ENCODE results near the gene MEIS3.
A peak's percentile ranks its signal among the peaks of the same experiment; 100 is the strongest.

Gene MEIS3

GRCh38 chr19:47438793-47439220, 19.5 kb upstream of the MEIS3 start:
- no peak overlapping the region for H3K27ac ChIP-seq
- H3K4me1 ChIP-seq: peaks cover 9 to 22% (median 17%) of the 10 kb centered on the region in 10 experiments; a peak in 18 of 20 replicates
- H3K9ac ChIP-seq: no peak overlapping the region
- no peak for TF ChIP-seq Cebpa-rat (IDR thresholded peaks at IDR 0.05)
- H3K27me3 ChIP-seq: peaks cover 61 to 94% (median 85%) of the 10 kb centered on the region in 11 experiments
- no peak overlapping the region for H3K4me3 ChIP-seq
- peaks cover 0 to 69% (median 16%) of the 10 kb centered on the region in 11 experiments; a peak in 10 of 22 replicates for H4K20me1 ChIP-seq
- no peak overlapping the region for H3K4me2 ChIP-seq
- H3K9me3 ChIP-seq (replicated peaks in 1 of 11): no peaks in the 10 kb centered on the region
- H3K36me3 ChIP-seq: no peaks in the 10 kb centered on the region

- Histone ChIP-seq H3K36me3 (no peaks in the 10 kb centered on the region), H3K9me3 (replicated peaks in 1 of 11) (peaks cover 0 to 9% (median 7%) of the 10 kb centered on the region in 11 experiments; a peak in 15 of 22 replicates), H3K4me3 (no peak overlapping the region)
Measured at GRCh38 chr19:47437500-47437899, 18.2 kb upstream of the MEIS3 start.

GRCh38 chr19:47436712-47437401, 17.5 kb upstream of the MEIS3 start:
- Histone ChIP-seq H3K4me3 (no peak overlapping the region), H3K36me3 (no peaks in the 10 kb centered on the region), H4K20me1 (peaks cover 0 to 55% (median 15%) of the 10 kb centered on the region in 11 experiments; a peak in 9 of 22 replicates), H3K27ac (no peak overlapping the region), H3K27me3 (peaks cover 48 to 92% (median 76%) of the 10 kb centered on the region in 11 experiments), H3K4me2 (peak overlapping the region in 1 of 11 experiments; percentile 63; a peak in 1 of 22 replicates), H3K9me3 (replicated peaks in 1 of 11) (peaks cover 0 to 15% (median 12%) of the 10 kb centered on the region in 11 experiments; a peak in 15 of 22 replicates), H3K4me1 (peaks cover 21 to 36% (median 29%) of the 10 kb centered on the region in 10 experiments), H3K9ac (no peak overlapping the region)
- no peak for TF ChIP-seq Cebpa-rat (IDR thresholded peaks at IDR 0.05)

More at GRCh38 chr19:47437500-47437899, 18.2 kb upstream of the MEIS3 start:
- Histone ChIP-seq H3K27ac (no peak overlapping the region), H3K27me3 (peaks cover 50 to 92% (median 76%) of the 10 kb centered on the region in 11 experiments), H3K4me1 (peaks cover 15 to 30% (median 25%) of the 10 kb centered on the region in 10 experiments), H3K9ac (no peak overlapping the region), H4K20me1 (peaks cover 0 to 56% (median 16%) of the 10 kb centered on the region in 11 experiments; a peak in 9 of 22 replicates), H3K4me2 (no peak overlapping the region)
- no peak for TF ChIP-seq Cebpa-rat (IDR thresholded peaks at IDR 0.05)

GRCh38 chr19:47435883-47436417, 16.6 kb upstream of the MEIS3 start:
- Histone ChIP-seq H3K36me3 (no peaks in the 10 kb centered on the region), H3K9me3 (replicated peaks in 1 of 11) (peaks cover 0 to 21% (median 12%) of the 10 kb centered on the region in 11 experiments; a peak in 15 of 22 replicates), H3K27ac (no peak overlapping the region), H3K4me1 (peaks cover 21 to 36% (median 29%) of the 10 kb centered on the region in 10 experiments), H4K20me1 (peaks cover 0 to 47% (median 12%) of the 10 kb centered on the region in 11 experiments; a peak in 9 of 22 replicates), H3K4me2 (peak overlapping the region; percentile 48 to 80 (median 65); a peak in 19 of 22 replicates), H3K4me3 (no peak overlapping the region), H3K27me3 (peaks cover 49 to 92% (median 76%) of the 10 kb centered on the region in 11 experiments), H3K9ac (no peak overlapping the region)
- TF ChIP-seq Cebpa-rat (IDR thresholded peaks at IDR 0.05): no peak

GRCh38 chr19:47435196-47435595, 15.9 kb upstream of the MEIS3 start:
- Histone ChIP-seq H3K4me2 (peak overlapping the region; percentile 48 to 80 (median 65)), H3K9me3 (replicated peaks in 1 of 11) (peaks cover 0 to 21% (median 12%) of the 10 kb centered on the region in 11 experiments; a peak in 15 of 22 replicates), H3K4me1 (peaks cover 24 to 40% (median 33%) of the 10 kb centered on the region in 10 experiments), H3K27me3 (peaks cover 49 to 92% (median 76%) of the 10 kb centered on the region in 11 experiments), H3K27ac (no peak overlapping the region), H3K4me3 (peak overlapping the region in 1 of 10 experiments; percentile 18; a peak in 2 of 20 replicates), H4K20me1 (peaks cover 0 to 39% (median 11%) of the 10 kb centered on the region in 11 experiments; a peak in 8 of 22 replicates), H3K36me3 (no peaks in the 10 kb centered on the region), H3K9ac (no peak overlapping the region)
- no peak for TF ChIP-seq Cebpa-rat (IDR thresholded peaks at IDR 0.05)

- H3K9me3 ChIP-seq (replicated peaks in 1 of 11): peaks cover 0 to 21% (median 12%) of the 10 kb centered on the region in 11 experiments; a peak in 15 of 22 replicates
- no peak overlapping the region for H3K27ac ChIP-seq
- peaks cover 0 to 48% (median 20%) of the 10 kb centered on the region in 11 experiments; a peak in 9 of 22 replicates for H4K20me1 ChIP-seq
- no peaks in the 10 kb centered on the region for H3K36me3 ChIP-seq
- H3K27me3 ChIP-seq: peaks cover 45 to 92% (median 76%) of the 10 kb centered on the region in 11 experiments
- H3K4me2 ChIP-seq: no peak overlapping the region
- no peak overlapping the region for H3K4me3 ChIP-seq
- no peak for TF ChIP-seq Cebpa-rat (IDR thresholded peaks at IDR 0.05)
- H3K4me1 ChIP-seq: peaks cover 35 to 51% (median 44%) of the 10 kb centered on the region in 10 experiments
- H3K9ac ChIP-seq: no peak overlapping the region
Measured at GRCh38 chr19:47434088-47434487, 14.8 kb upstream of the MEIS3 start.

- peak overlapping the region in 10 of 11 experiments; percentile 9 to 67 (median 27); a peak in 11 of 22 replicates for H3K4me2 ChIP-seq
- H3K27me3 ChIP-seq: peaks cover 36 to 92% (median 73%) of the 10 kb centered on the region in 11 experiments
Measured at GRCh38 chr19:47433121-47433520, 13.8 kb upstream of the MEIS3 start.

GRCh38 chr19:47432499-47432898, 13.2 kb upstream of the MEIS3 start:
- no peak overlapping the region for H3K27ac ChIP-seq
- no peak for TF ChIP-seq Cebpa-rat (IDR thresholded peaks at IDR 0.05)
- no peak overlapping the region for H3K4me3 ChIP-seq
- H3K27me3 ChIP-seq: peaks cover 36 to 87% (median 68%) of the 10 kb centered on the region in 11 experiments
- peak overlapping the region; percentile 9 to 67 (median 29); a peak in 17 of 22 replicates for H3K4me2 ChIP-seq
- H3K9me3 ChIP-seq (replicated peaks in 1 of 11): peaks cover 0 to 21% (median 12%) of the 10 kb centered on the region in 11 experiments; a peak in 15 of 22 replicates
- H3K9ac ChIP-seq: no peak overlapping the region
- H4K20me1 ChIP-seq: peaks cover 0 to 44% (median 20%) of the 10 kb centered on the region in 11 experiments; a peak in 13 of 22 replicates
- peaks cover 51 to 67% (median 60%) of the 10 kb centered on the region in 10 experiments for H3K4me1 ChIP-seq
- no peaks in the 10 kb centered on the region for H3K36me3 ChIP-seq

More at GRCh38 chr19:47433121-47433520, 13.8 kb upstream of the MEIS3 start:
- no peak overlapping the region for H3K4me3 ChIP-seq
- peaks cover 45 to 61% (median 54%) of the 10 kb centered on the region in 10 experiments for H3K4me1 ChIP-seq
- no peaks in the 10 kb centered on the region for H3K36me3 ChIP-seq
- no peak overlapping the region for H3K9ac ChIP-seq
- H3K9me3 ChIP-seq (replicated peaks in 1 of 11): peaks cover 0 to 21% (median 12%) of the 10 kb centered on the region in 11 experiments; a peak in 15 of 22 replicates
- no peak overlapping the region for H3K27ac ChIP-seq
- H4K20me1 ChIP-seq: peaks cover 0 to 45% (median 20%) of the 10 kb centered on the region in 11 experiments; a peak in 9 of 22 replicates
- TF ChIP-seq Cebpa-rat (IDR thresholded peaks at IDR 0.05): no peak
